Activated naive CD4-positive, alpha-beta T cell treated with anti-CD3 and anti-CD28 coated beads, Interleukin-2, amount 10 ng/mL, durations not matched to agents 7 days and 5 days (primary cell): ENCODE data around the gene YTHDC2.

Experiments
- CTCF ChIA-PET: fragments of 350-600 bp; sonication (Branson Sonifier 250); formaldehyde crosslinking; loops from one replicate; lab custom pipeline; 2021; ENCODE audit warnings: antibody characterized with exemption; lab: Charles Lee
- DNase-seq: peaks from one replicate; pipeline ENCODE4 v3.0.0-alpha.2; 2020
- H3K27ac Mint-ChIP-seq: one replicate; pipeline ENCODE4 v1.8.0; 2021; ENCODE audit warnings: mild to moderate bottlenecking, moderate library complexity, mixed read lengths
- H3K27me3 Mint-ChIP-seq: one replicate; pipeline ENCODE4 v1.8.0; 2021; ENCODE audit warnings: mild to moderate bottlenecking, mixed read lengths
- H3K36me3 Mint-ChIP-seq: one replicate; pipeline ENCODE4 v1.8.0; 2021; ENCODE audit warnings: mixed read lengths
- H3K4me1 Mint-ChIP-seq: one replicate; pipeline ENCODE4 v1.8.0; 2021; ENCODE audit warnings: mixed read lengths
- H3K4me3 Mint-ChIP-seq: one replicate; pipeline ENCODE4 v1.8.0; 2021; ENCODE audit warnings: mild to moderate bottlenecking, moderate library complexity, mixed read lengths
- H3K9me3 Mint-ChIP-seq: one replicate; pipeline ENCODE4 v1.8.0; 2021; ENCODE audit warnings: mixed read lengths

YTHDC2 gene

GRCh38 chr5:113503146-113503545, 10.3 kb upstream of the YTHDC2 start:
- H3K4me3 Mint-ChIP-seq: no peak overlapping the region
- no peak for DNase-seq
- CTCF ChIA-PET: interaction anchor here (1.4 kb wide), 1 partner anchor 124 kb away, joined by 3 read pairs; no protein-coding TSS in a partner anchor
- H3K9me3 Mint-ChIP-seq: peaks cover 8% of the 10 kb centered on the region
- H3K36me3 Mint-ChIP-seq: peaks cover 3% of the 10 kb centered on the region
- H3K27me3 Mint-ChIP-seq: peaks cover 50% of the 10 kb centered on the region
- peaks cover 8% of the 10 kb centered on the region for H3K4me1 Mint-ChIP-seq
- H3K27ac Mint-ChIP-seq: no peak overlapping the region

DNA sequence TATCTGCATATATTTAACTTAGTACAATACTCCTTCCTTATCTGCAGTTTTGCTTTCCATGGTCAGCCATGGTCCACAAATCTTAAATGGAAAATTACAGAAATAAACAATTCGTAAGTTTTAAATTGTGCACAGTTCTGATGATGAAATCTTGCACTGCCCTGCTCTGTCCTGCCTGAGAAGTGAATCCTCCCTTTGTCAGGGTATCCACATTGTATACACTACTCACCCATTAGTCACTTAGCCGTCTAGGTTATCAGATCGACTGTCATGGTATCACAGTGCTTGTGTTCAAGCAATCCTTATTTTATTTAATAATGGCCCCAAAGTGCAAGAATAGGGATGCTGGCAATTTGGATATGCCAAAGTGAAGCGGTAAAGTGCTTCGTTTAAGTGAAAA, 8.3 kb upstream of the YTHDC2 start:
- Mint-ChIP-seq H3K4me1 (peaks cover 8% of the 10 kb centered on the region), H3K9me3 (peaks cover 5% of the 10 kb centered on the region), H3K4me3 (no peak overlapping the region), H3K27ac (no peak overlapping the region), H3K27me3 (peaks cover 53% of the 10 kb centered on the region), H3K36me3 (peaks cover 3% of the 10 kb centered on the region)
- CTCF ChIA-PET: no interaction called here
- DNase-seq: no peak

DNA sequence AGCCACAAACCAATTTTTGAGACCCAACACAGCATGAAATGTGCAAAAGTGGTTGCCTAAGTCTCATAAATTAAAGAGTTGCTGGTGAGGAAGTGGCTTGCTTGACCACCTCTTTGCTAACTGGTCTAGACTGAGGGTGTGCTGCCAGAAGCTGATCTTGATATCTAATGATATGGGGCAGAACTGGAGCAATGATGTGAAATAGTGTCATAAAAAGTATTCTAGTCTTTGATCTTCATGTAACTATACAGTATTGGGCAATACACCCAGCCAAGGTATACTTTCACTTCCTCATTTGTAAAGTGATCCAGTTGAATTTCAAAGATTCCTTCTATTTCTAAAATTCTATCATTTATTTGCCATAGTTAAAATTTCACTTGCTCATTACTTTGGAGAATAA, 5.9 kb upstream of the YTHDC2 start:
- Mint-ChIP-seq H3K4me1 (peaks cover 8% of the 10 kb centered on the region), H3K4me3 (no peak overlapping the region), H3K36me3 (no peaks in the 10 kb centered on the region), H3K9me3 (no peaks in the 10 kb centered on the region), H3K27ac (no peak overlapping the region), H3K27me3 (peaks cover 48% of the 10 kb centered on the region)
- no peak for DNase-seq
- CTCF ChIA-PET: interaction anchor here (9.4 kb wide), 1 partner anchor 172 kb away, joined by 149 read pairs; no protein-coding TSS in a partner anchor

DNA sequence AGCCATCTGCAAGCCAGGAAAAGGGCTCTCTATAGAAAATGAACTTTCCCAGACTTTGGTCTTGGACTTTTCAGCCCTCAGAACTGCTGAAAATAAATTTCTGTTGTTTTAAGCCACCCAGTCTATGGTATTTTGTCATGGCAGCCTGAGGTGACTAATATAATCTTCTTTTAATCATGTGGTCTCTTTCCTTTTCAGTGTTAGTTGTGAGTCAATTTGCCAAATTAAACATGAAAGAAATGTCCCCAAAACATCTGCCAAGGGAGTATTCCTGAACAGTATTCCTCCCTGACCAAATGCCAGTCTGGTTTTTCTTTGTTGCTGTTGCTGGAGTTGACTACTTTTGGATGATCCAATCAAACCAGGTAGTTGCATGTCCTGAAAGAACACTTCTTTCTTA, 4.7 kb upstream of the YTHDC2 start:
- no peaks in the 10 kb centered on the region for H3K36me3 Mint-ChIP-seq
- no peak overlapping the region for H3K27ac Mint-ChIP-seq
- no peak for DNase-seq
- no peak overlapping the region for H3K4me3 Mint-ChIP-seq
- peaks cover 37% of the 10 kb centered on the region for H3K27me3 Mint-ChIP-seq
- peaks cover 14% of the 10 kb centered on the region for H3K4me1 Mint-ChIP-seq
- H3K9me3 Mint-ChIP-seq: no peaks in the 10 kb centered on the region
- CTCF ChIA-PET: interaction anchor here (3.6 to 9.4 kb wide), 2 partner anchors 129 to 173 kb away, joined by 31 to 149 read pairs; no protein-coding TSS in a partner anchor

GRCh38 chr5:113510836-113511451, 2.5 kb upstream of the YTHDC2 start:
- CTCF ChIA-PET: interaction anchor here (0.6 to 9.4 kb wide), 19 partner anchors 23 to 514 kb away, joined by 3 to 149 read pairs (median 4); partner anchors contain the start of gene MCC
- no peak overlapping the region for H3K27ac Mint-ChIP-seq
- H3K9me3 Mint-ChIP-seq: no peaks in the 10 kb centered on the region
- peaks cover 33% of the 10 kb centered on the region for H3K27me3 Mint-ChIP-seq
- peaks cover 5% of the 10 kb centered on the region for H3K36me3 Mint-ChIP-seq
- no peak overlapping the region for H3K4me3 Mint-ChIP-seq
- no peak for DNase-seq
- peaks cover 29% of the 10 kb centered on the region for H3K4me1 Mint-ChIP-seq

GRCh38 chr5:113512341-113512740, 1.2 kb upstream of the YTHDC2 start:
- Mint-ChIP-seq H3K4me1 (peaks cover 35% of the 10 kb centered on the region), H3K4me3 (no peak overlapping the region), H3K9me3 (no peaks in the 10 kb centered on the region), H3K27ac (no peak overlapping the region), H3K27me3 (peaks cover 25% of the 10 kb centered on the region), H3K36me3 (peaks cover 12% of the 10 kb centered on the region)
- CTCF ChIA-PET: interaction anchor here (0.7 to 9.4 kb wide), 5 partner anchors 133 to 516 kb away, joined by 3 to 149 read pairs (median 20); no protein-coding TSS in a partner anchor
- no peak for DNase-seq

DNA sequence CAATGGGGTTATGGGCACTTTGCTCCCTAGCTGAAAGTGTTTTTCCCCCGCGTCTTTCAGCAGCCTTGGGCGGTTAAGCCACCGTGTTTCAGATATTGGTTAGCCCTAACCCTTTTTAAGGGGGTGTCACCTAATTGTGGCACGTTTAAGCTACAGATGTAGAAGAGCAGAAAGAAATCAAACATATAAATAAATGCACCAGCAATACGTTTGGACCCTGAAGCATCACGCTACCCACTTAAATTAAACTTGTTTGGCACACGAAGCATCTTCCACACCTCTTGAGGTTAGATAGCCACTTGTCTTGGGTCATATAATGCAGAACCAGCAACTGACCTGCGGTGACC, 768 bp downstream of the YTHDC2 start:
- peaks cover 18% of the 10 kb centered on the region for H3K36me3 Mint-ChIP-seq
- peaks cover 14% of the 10 kb centered on the region for H3K27me3 Mint-ChIP-seq
- DNase-seq: no peak
- no peaks in the 10 kb centered on the region for H3K9me3 Mint-ChIP-seq
- H3K27ac Mint-ChIP-seq: peak overlapping the region; percentile 84
- H3K4me1 Mint-ChIP-seq: peaks cover 32% of the 10 kb centered on the region
- peak overlapping the region; percentile 86 for H3K4me3 Mint-ChIP-seq
- CTCF ChIA-PET: interaction anchor here (1.2 to 9.4 kb wide), 3 partner anchors 92 to 471 kb away, joined by 3 to 149 read pairs (median 5); no protein-coding TSS in a partner anchor

- Mint-ChIP-seq H3K4me3 (no peak overlapping the region), H3K4me1 (peaks cover 41% of the 10 kb centered on the region), H3K9me3 (no peaks in the 10 kb centered on the region), H3K27me3 (no peaks in the 10 kb centered on the region), H3K36me3 (peaks cover 35% of the 10 kb centered on the region), H3K27ac (no peak overlapping the region)
- CTCF ChIA-PET: interaction anchor here (0.6 to 0.7 kb wide), 2 partner anchors 183 to 608 kb away, joined by 3 read pairs; no protein-coding TSS in a partner anchor
- no peak for DNase-seq
These were observed 5.4 kb downstream of the YTHDC2 start for GRCh38 chr5:113518884-113519283.

DNA sequence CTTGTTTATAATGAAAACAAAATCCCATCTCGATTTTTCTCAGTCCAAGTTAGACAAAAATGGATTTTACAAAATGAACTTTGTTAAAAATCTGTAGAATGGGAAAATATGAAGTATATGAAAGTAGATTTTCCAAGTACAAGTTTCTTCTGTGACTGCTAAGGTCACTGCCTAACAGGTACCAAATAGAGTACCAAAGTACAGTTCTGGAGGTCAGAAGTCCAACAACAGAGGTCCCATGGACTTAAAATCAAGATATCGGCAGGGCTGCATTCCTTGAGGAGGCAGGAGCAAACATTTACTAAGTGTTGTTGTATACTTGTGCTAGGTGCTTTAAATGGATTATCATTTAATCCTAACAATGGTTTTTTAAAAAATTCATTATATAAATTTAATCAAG, 5.9 kb downstream of the YTHDC2 start:
- no peak overlapping the region for H3K4me3 Mint-ChIP-seq
- no peak for DNase-seq
- H3K27me3 Mint-ChIP-seq: no peaks in the 10 kb centered on the region
- CTCF ChIA-PET: no interaction called here
- H3K36me3 Mint-ChIP-seq: peaks cover 35% of the 10 kb centered on the region
- H3K27ac Mint-ChIP-seq: no peak overlapping the region
- no peaks in the 10 kb centered on the region for H3K9me3 Mint-ChIP-seq
- H3K4me1 Mint-ChIP-seq: peaks cover 41% of the 10 kb centered on the region

DNA sequence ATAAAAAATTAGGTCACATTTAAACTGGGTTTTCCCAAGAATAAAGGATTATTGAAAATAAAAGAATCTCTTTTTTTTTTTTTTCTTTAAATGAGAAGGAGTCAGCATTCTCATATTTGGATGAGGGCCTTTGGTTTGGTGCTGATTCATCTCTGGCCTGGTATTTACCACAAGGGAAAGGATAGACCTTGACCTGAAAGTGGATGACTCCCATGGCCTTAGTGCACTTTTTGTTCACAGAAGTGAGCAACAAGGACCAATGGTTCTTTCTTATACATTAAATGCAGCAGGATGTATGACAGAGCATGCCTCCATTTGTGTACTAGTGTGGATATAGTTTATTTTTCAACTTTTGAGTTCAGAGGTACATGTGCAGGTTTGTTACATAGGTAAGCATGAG, 6.9 kb downstream of the YTHDC2 start:
- no peaks in the 10 kb centered on the region for H3K9me3 Mint-ChIP-seq
- no peak for DNase-seq
- CTCF ChIA-PET: no interaction called here
- H3K4me1 Mint-ChIP-seq: peaks cover 42% of the 10 kb centered on the region
- H3K27me3 Mint-ChIP-seq: no peaks in the 10 kb centered on the region
- no peak overlapping the region for H3K4me3 Mint-ChIP-seq
- H3K36me3 Mint-ChIP-seq: peaks cover 36% of the 10 kb centered on the region
- no peak overlapping the region for H3K27ac Mint-ChIP-seq

DNA sequence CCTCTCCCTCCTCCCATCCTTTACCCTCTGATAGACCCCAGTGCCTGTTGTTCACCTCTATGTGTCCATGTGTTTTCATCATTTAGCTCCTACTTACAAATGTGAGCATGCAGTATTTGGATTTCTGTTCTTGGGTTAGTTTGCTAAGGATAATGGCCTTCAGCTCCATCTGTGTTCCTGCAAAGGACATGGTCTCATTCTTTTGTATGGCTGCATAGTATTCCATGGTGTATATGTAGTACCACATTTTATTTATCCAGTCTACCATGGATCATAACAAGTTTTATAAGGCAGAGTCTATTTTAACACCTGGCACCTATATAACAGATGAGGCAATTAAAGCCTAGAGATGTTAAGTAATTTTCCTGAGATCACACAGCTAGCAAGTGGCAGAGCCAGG, 7.4 kb downstream of the YTHDC2 start:
- DNase-seq: no peak
- no peak overlapping the region for H3K4me3 Mint-ChIP-seq
- CTCF ChIA-PET: no interaction called here
- H3K9me3 Mint-ChIP-seq: no peaks in the 10 kb centered on the region
- peaks cover 32% of the 10 kb centered on the region for H3K36me3 Mint-ChIP-seq
- no peaks in the 10 kb centered on the region for H3K27me3 Mint-ChIP-seq
- H3K4me1 Mint-ChIP-seq: peaks cover 40% of the 10 kb centered on the region
- H3K27ac Mint-ChIP-seq: no peak overlapping the region

GRCh38 chr5:113523168-113523567, 9.7 kb downstream of the YTHDC2 start:
- Mint-ChIP-seq H3K4me3 (no peak overlapping the region), H3K27me3 (no peaks in the 10 kb centered on the region), H3K27ac (no peak overlapping the region), H3K9me3 (no peaks in the 10 kb centered on the region), H3K36me3 (peaks cover 27% of the 10 kb centered on the region), H3K4me1 (peaks cover 28% of the 10 kb centered on the region)
- CTCF ChIA-PET: interaction anchor here (1.7 to 2.5 kb wide), 3 partner anchors 15 to 144 kb away, joined by 3 to 9 read pairs (median 5); no protein-coding TSS in a partner anchor
- DNase-seq: no peak

DNA sequence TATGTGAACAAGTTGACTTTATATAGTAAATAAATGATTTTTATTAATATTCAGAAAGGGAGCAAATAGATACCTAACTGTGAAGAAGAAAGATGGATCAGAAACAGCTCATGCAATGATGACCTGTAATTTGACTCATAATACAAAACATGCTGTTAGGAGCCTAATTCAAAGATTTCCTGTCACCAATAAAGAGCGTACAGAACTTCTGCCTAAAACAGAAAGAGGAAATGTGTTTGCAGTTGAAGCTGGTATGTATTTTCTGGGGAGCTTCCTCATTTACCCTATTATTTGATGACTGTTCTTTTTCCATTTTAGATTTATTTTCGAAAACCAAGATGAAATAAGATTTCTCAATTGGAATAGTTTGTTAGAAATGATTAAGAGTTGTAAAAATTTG, 11.4 kb downstream of the YTHDC2 start:
- Mint-ChIP-seq H3K9me3 (no peaks in the 10 kb centered on the region), H3K4me1 (peaks cover 26% of the 10 kb centered on the region), H3K36me3 (peaks cover 22% of the 10 kb centered on the region), H3K4me3 (no peak overlapping the region), H3K27me3 (no peaks in the 10 kb centered on the region), H3K27ac (peak overlapping the region; percentile 68)
- CTCF ChIA-PET: interaction anchor here (2.5 kb wide), 1 partner anchor 80 kb away, joined by 9 read pairs; no protein-coding TSS in a partner anchor
- DNase-seq: no peak

GRCh38 chr5:113526421-113526820, 12.9 kb downstream of the YTHDC2 start:
- peaks cover 20% of the 10 kb centered on the region for H3K4me1 Mint-ChIP-seq
- H3K27ac Mint-ChIP-seq: no peak overlapping the region
- no peaks in the 10 kb centered on the region for H3K27me3 Mint-ChIP-seq
- no peak overlapping the region for H3K4me3 Mint-ChIP-seq
- DNase-seq: no peak
- H3K9me3 Mint-ChIP-seq: peaks cover 8% of the 10 kb centered on the region
- H3K36me3 Mint-ChIP-seq: peaks cover 23% of the 10 kb centered on the region
- CTCF ChIA-PET: no interaction called here

GRCh38 chr5:113527746-113528145, 14.3 kb downstream of the YTHDC2 start:
- Mint-ChIP-seq H3K9me3 (peaks cover 12% of the 10 kb centered on the region), H3K4me3 (no peak overlapping the region), H3K4me1 (peaks cover 20% of the 10 kb centered on the region), H3K27ac (no peak overlapping the region), H3K36me3 (peaks cover 31% of the 10 kb centered on the region), H3K27me3 (no peaks in the 10 kb centered on the region)
- CTCF ChIA-PET: no interaction called here
- DNase-seq: no peak
